ENCODE measurements around the gene AICDA. TPM values are rescaled to one million over a fixed set of nuclear protein-coding genes. Genes with fewer than 3 reads are reported as not detected.

AICDA gene
- total and polyA plus RNA-seq, 7 donors: 0.04 TPM; not detected in 6

DNA sequence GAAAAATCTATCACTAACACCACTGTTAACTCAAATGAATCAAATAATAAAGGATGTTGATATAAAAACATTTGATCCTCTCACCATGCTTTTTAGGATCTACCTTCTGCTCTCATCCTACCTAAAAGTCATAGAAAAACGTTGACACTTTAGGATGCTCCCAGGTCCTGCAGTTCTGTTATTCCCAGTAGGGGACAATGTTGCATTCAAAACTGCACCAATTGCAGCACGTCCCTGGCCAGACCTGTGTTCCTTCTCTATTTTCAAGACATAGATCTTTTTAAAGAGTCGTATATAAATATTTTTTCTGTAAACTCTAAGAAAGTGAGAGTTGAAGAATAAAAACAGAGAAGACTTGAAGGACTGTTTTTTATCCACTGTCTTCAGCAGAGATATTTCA, 8.8 kb downstream of the AICDA start:
- no peaks in the 10 kb centered on the region for H3K36me3 ChIP-seq (ENCODE audit: insufficient read depth in 1 of 2, low read depth in 1 of 2)
- no peaks in the 10 kb centered on the region for H3K27me3 ChIP-seq (ENCODE audit: insufficient read depth in 3 of 3, low read length in 2 of 3)
- DNase-seq: no peak
- H3K27ac ChIP-seq: no peak overlapping the region
- TF ChIP-seq CTCF (IDR thresholded peaks at IDR 0.05): no peak
- ATAC-seq: no peak
- no peaks in the 10 kb centered on the region for H3K9me3 ChIP-seq
- H3K4me1 ChIP-seq: no peaks in the 10 kb centered on the region
- no peak overlapping the region for H3K4me3 ChIP-seq
- 30 to 40% (median 36%) methylated on average over 3 of the region's 3 CpGs for WGBS, 3 donors
- intact Hi-C loops (cut with DNase I): no loop called here

- no peak overlapping the region for H3K27ac ChIP-seq
- no peaks in the 10 kb centered on the region for H3K4me1 ChIP-seq
- no peaks in the 10 kb centered on the region for H3K9me3 ChIP-seq
- H3K4me3 ChIP-seq: no peak overlapping the region
- 52 to 63% (median 54%) methylated on average over 2 of the region's 2 CpGs for WGBS, 3 donors
- TF ChIP-seq CTCF (IDR thresholded peaks at IDR 0.05): no peak
- no peaks in the 10 kb centered on the region for H3K36me3 ChIP-seq (ENCODE audit: insufficient read depth in 1 of 2, low read depth in 1 of 2)
- no peaks in the 10 kb centered on the region for H3K27me3 ChIP-seq (ENCODE audit: insufficient read depth in 3 of 3, low read length in 2 of 3)
- intact Hi-C loops (cut with DNase I): no loop called here
- ATAC-seq: no peak
- DNase-seq: no peak
These were observed 9.4 kb downstream of the AICDA start for GRCh38 chr12:8603286-8603685.

DNA sequence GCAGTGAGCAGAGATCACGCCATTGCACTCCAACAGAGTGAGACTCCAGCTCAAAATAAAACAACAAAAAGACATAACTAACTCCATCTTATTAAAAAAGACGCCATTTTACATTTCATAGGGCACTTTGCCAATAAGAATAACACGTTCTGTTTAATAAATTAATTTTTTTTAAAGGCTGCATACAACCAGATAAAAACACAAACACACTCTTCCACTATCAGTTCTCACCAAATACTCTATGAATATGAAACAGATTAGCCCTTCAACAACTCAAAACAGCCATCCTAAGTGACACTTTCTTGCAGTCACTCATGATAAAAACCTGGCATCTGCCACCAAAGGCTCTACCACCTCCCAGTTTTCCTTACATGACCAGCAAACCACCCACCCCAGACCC, 16.1 kb downstream of the AICDA start:
- 61 to 65% (median 65%) methylated on average over 3 of the region's 3 CpGs for WGBS, 3 donors
- Histone ChIP-seq H3K4me1 (no peaks in the 10 kb centered on the region), H3K4me3 (no peak overlapping the region), H3K27me3 (ENCODE audit: insufficient read depth in 3 of 3, low read length in 2 of 3) (no peaks in the 10 kb centered on the region), H3K27ac (no peak overlapping the region), H3K9me3 (no peaks in the 10 kb centered on the region), H3K36me3 (ENCODE audit: insufficient read depth in 1 of 2, low read depth in 1 of 2) (no peaks in the 10 kb centered on the region)
- TF ChIP-seq CTCF (IDR thresholded peaks at IDR 0.05): no peak
- DNase-seq: no peak
- no peak for ATAC-seq
- intact Hi-C loops (cut with DNase I): no loop called here

GRCh38 chr12:8594072-8594471, 18.6 kb downstream of the AICDA start:
- DNase-seq: no peak
- 72 to 81% (median 74%) methylated on average over 8 of the region's 8 CpGs for WGBS, 3 donors

More at GRCh38 chr12:8594072-8594471, 18.6 kb downstream of the AICDA start:
- ATAC-seq: no peak
- Histone ChIP-seq H3K27me3 (ENCODE audit: insufficient read depth in 3 of 3, low read length in 2 of 3) (no peaks in the 10 kb centered on the region), H3K27ac (no peak overlapping the region), H3K4me1 (no peaks in the 10 kb centered on the region), H3K4me3 (no peak overlapping the region), H3K9me3 (no peaks in the 10 kb centered on the region), H3K36me3 (ENCODE audit: insufficient read depth in 1 of 2, low read depth in 1 of 2) (no peaks in the 10 kb centered on the region)
- TF ChIP-seq CTCF (IDR thresholded peaks at IDR 0.05): no peak
- intact Hi-C loops (cut with DNase I): no loop called here

All from psoas muscle (tissue), 8 donors.